ENCODE data around the gene CEP78. TPM values are rescaled to one million over a fixed set of nuclear protein-coding genes. Genes with fewer than 3 reads are reported as not detected.

Gene CEP78
- total RNA-seq, 1 donor from 2014 or later = 12.1 TPM

- no peak for TF ChIP-seq CTCF (IDR thresholded peaks at IDR 0.05)
- H3K4me1 ChIP-seq = peaks cover 24% of the 10 kb centered on the region
- intact Hi-C loops (cut with DNase I) = no loop called here
- DNase-seq = no peak
- no peaks in the 10 kb centered on the region for H3K36me3 ChIP-seq
- H3K4me3 ChIP-seq = no peak overlapping the region
- H3K27ac ChIP-seq = no peak overlapping the region
- H3K9me3 ChIP-seq = no peaks in the 10 kb centered on the region
- ATAC-seq = no peak
- H3K27me3 ChIP-seq = peaks cover 25% of the 10 kb centered on the region
Measured at GRCh38 chr9:78295731-78296130, 59.9 kb downstream of the CEP78 start.

- peak; percentile 70 for DNase-seq
- H3K27ac ChIP-seq = no peak overlapping the region
- no peaks in the 10 kb centered on the region for H3K36me3 ChIP-seq
- H3K4me1 ChIP-seq = peaks cover 24% of the 10 kb centered on the region
- intact Hi-C loops (cut with DNase I) = no loop called here
- H3K27me3 ChIP-seq = peaks cover 26% of the 10 kb centered on the region
- peak; percentile 4 for ATAC-seq
- no peaks in the 10 kb centered on the region for H3K9me3 ChIP-seq
- peak overlapping the region; percentile 66 for H3K4me3 ChIP-seq
- TF ChIP-seq CTCF (IDR thresholded peaks at IDR 0.05) = no peak
Measured at GRCh38 chr9:78296201-78296892, 60.5 kb downstream of the CEP78 start.

- DNase-seq (peak; percentile 91), ATAC-seq (peak; percentile 97)
- no peak within 1 kb of the TSS for H3K27ac ChIP-seq
- no peak for TF ChIP-seq CTCF (IDR thresholded peaks at IDR 0.05)
- intact Hi-C loops (cut with DNase I) = no loop called here
- H3K36me3 ChIP-seq = no peaks in the 10 kb centered on the region
- peaks cover 26% of the 10 kb centered on the region for H3K27me3 ChIP-seq
- peak within 1 kb of the TSS; percentile 66 for H3K4me3 ChIP-seq
- H3K9me3 ChIP-seq = no peaks in the 10 kb centered on the region
- peaks cover 24% of the 10 kb centered on the region for H3K4me1 ChIP-seq
Measured at GRCh38 chr9:78296893-78297671, 61.2 kb downstream of the CEP78 start, which contains the start of gene PSAT1. Gene PSAT1 (plus strand): TSS chr9:78297125. CDS start chr9:78297211, 86 bp downstream.

GRCh38 chr9:78297672-78297961 lies 61.7 kb downstream of the CEP78 start:
- Histone ChIP-seq H3K4me3 (peak overlapping the region; percentile 66), H3K9me3 (no peaks in the 10 kb centered on the region), H3K27me3 (peaks cover 27% of the 10 kb centered on the region), H3K4me1 (peaks cover 24% of the 10 kb centered on the region), H3K27ac (no peak overlapping the region), H3K36me3 (no peaks in the 10 kb centered on the region)
- no peak for TF ChIP-seq CTCF (IDR thresholded peaks at IDR 0.05)
- intact Hi-C loops (cut with DNase I) = no loop called here
- no peak for ATAC-seq
- no peak for DNase-seq

- Histone ChIP-seq H3K4me3 (peak overlapping the region; percentile 66), H3K36me3 (no peaks in the 10 kb centered on the region), H3K27me3 (peaks cover 33% of the 10 kb centered on the region), H3K4me1 (peaks cover 24% of the 10 kb centered on the region), H3K9me3 (no peaks in the 10 kb centered on the region), H3K27ac (no peak overlapping the region)
- no peak for ATAC-seq
- no peak for DNase-seq
- TF ChIP-seq CTCF (IDR thresholded peaks at IDR 0.05) = no peak
- intact Hi-C loops (cut with DNase I) = no loop called here
Measured at GRCh38 chr9:78298046-78298765, 62.3 kb downstream of the CEP78 start.

Measured in upper lobe of right lung (tissue), 1 donor.